IPS DF 19.7 (cell line): ENCODE measurements around the gene PLEKHM2.

Experiments
- DNase-seq: peaks from one replicate; pipeline ENCODE4 v3.0.0-alpha.2; 2013; ENCODE audit warnings: low read depth, low spot score

Gene PLEKHM2

GRCh38 chr1:15724949-15725880, 41.1 kb downstream of the PLEKHM2 start:
- no peak for DNase-seq

GRCh38 chr1:15726508-15726907, 42.4 kb downstream of the PLEKHM2 start:
- DNase-seq, result no peak

DNA sequence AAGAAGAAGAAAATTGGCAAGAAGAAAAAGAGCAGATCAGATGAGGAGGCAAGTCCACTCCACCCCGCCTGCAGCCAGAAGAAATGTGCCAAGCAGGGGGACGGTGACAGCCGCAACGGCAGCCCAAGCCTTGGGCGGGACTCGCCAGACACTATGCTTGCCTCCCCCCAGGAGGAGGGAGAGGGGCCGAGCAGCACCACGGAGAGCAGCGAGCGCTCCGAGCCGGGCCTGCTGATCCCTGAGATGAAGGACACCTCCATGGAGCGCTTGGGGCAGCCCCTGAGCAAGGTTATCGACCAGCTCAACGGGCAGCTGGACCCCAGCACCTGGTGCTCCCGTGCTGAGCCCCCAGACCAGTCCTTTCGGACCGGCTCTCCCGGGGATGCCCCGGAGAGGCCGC, 42.9 kb downstream of the PLEKHM2 start:
- no peak for DNase-seq

- DNase-seq, result no peak
Observed at GRCh38 chr1:15727424-15727823, 43.3 kb downstream of the PLEKHM2 start.

GRCh38 chr1:15727866-15728534, 43.9 kb downstream of the PLEKHM2 start:
- no peak for DNase-seq

GRCh38 chr1:15728937-15729657, 45.0 kb downstream of the PLEKHM2 start:
- DNase-seq, result no peak

DNA sequence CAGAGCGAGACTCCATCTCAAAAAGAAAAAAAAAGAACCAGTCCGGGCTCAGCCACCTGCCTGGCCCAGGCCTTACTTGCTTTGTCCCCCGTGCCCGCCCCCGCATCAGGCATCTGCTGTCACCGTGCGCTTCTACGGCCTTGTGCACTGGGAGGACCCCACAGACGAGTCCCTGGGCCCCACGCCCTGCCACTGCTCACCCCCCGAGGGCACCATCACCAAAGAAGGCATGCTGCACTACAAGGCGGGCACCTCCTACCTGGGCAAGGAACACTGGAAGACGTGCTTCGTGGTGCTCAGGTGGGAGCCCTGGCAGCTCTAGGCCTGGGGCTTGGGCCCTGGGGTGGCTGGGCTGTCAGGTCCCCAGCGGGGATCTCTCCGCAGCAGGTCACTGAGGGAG, 46.3 kb downstream of the PLEKHM2 start:
- no peak for DNase-seq

DNA sequence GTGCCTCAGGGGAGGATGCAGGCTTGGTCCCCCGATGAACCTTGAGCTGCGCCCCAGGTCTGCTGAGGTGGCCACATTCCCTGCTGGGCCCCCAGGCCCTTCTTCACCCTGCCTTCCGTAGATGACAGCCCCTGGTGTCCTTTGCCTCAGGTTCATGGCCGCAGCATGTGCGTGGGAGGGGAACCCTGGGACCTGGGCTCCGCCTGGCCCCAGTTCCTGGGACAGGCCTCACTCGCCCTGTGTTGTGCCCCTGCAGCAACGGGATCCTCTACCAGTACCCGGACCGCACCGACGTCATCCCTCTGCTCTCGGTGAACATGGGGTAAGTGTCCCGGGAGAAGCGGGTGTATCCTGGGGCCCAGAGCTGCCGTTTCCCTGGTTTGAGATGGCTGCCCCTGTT, 46.8 kb downstream of the PLEKHM2 start:
- DNase-seq, result no peak

DNA sequence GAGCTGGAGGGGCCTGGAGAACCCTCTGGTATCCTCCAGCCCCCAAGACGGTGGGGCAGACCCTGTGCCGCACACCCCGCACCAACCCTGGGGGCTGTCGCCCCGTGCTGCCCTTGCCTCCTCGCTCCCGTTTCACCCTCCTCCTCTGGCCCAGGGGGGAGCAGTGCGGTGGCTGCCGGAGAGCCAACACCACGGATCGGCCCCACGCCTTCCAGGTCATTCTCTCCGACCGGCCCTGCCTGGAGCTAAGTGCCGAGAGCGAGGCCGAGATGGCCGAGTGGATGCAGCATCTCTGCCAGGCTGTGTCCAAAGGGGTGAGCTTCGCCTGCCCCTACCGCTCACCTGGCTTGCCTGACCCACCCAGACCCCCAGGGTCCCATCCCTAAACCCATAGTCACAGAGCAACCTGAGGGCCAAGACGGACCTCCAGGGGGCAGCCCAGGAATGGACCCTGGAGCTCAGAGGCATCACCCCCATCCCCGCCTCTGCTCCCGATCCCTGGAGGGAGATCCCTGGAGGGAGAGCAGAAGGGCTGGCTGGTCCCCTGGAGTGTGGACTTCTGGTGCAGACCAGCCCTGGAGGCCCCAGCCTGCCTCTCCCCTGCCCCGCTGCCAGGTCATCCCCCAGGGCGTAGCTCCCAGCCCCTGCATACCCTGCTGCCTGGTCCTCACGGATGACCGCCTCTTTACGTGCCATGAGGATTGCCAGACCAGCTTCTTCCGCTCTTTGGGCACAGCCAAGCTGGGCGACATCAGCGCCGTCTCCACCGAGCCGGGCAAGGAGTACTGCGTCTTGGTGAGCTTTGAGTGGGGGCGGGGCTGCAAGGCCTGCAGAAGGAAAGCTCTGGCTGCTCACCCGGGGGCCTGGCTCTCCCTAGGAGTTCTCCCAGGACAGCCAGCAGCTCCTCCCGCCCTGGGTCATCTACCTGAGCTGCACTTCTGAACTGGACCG, 47.9 kb downstream of the PLEKHM2 start:
- DNase-seq, result no peak

GRCh38 chr1:15732686-15733081, 48.6 kb downstream of the PLEKHM2 start:
- no peak for DNase-seq

DNA sequence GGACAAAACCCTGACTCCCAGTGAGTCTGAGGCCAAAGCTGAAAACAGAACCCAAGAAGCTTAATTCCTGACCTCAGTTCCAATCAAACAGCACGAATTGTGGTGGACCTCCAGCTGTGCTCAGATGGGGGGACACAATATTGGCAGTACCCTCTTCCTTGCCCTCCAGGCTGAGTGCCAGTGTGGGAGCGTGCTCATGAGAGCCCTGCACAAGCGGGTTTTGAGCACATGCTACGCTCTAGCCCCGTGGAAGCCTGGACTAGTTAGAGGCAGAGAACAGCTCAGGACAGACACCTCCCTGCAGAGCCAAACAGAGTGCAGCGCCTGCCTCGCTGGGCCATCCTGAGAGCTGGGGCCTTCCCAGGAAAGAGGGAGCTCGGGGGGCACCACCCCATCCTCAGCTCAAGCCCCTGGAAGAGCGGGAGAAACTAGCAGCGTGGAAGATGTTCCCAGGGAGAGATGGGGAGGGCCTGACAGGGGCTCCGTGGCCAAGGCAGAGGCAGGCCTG, 49.2 kb downstream of the PLEKHM2 start:
- DNase-seq, result no peak

GRCh38 chr1:15733726-15734226, 49.7 kb downstream of the PLEKHM2 start:
- DNase-seq, result no peak

DNA sequence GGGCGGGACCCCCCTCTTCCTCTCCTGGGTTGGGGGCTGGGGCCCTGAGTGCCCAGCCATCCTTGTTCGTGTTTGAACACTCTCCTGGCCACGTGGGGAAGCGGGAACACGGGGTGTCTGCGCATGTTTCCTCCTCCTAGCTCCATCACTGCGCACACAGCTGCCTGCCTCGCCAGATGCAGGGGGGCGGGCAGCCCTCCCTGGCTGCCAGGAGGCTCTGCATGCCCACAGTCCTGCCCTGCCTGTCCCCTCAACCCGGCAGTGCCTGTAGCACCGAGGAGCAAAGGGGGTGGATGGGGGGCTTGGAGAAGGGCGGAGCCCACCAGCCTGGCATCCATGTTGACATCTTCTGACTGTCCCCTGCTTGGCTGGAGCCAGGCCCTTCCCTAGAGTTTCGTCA, 50.2 kb downstream of the PLEKHM2 start:
- no peak for DNase-seq

- DNase-seq, result no peak
Observed at GRCh38 chr1:15734901-15735300, 50.8 kb downstream of the PLEKHM2 start.

DNA sequence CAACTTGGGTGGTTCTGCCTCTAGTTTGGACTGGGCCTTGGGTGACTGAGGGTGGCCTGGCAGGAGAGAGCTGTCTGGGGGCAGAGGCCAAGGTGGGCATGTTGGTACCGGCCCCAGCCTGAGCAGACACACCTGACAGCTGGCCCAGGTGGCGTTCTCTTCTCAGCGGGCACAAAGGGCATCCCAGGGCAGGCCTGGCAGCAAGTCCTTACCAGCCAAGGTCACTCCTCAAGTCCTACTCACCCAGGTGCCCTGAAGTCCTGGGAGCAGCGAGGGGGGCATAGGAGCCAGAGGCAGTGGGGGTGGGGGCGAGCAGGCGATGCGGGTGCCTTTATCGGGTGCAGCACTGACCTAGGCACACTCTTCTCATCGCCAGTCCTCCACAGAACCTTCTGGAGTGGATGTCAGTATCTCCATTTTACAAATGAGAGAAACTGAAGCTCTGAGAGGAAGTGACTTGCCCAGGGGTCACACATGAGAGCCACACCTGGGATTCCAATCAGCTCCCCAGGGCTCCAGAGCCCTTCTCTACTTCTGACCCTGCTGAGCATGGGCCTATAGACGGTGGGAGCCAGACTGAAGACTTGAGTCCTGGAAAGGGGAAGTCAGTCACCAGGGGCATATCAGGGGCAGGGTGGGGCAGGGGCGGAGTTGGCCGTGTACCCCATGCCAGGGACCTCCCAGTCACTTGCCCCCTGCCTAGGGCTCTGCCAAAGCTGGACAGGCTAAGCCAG, 51.4 kb downstream of the PLEKHM2 start:
- DNase-seq, result no peak

- no peak for DNase-seq
Observed at GRCh38 chr1:15736038-15736891, 52.1 kb downstream of the PLEKHM2 start, which contains the start of gene SLC25A34. Gene SLC25A34 (plus strand): TSS chr1:15736258. CDS start chr1:15736486, 228 bp downstream.

DNA sequence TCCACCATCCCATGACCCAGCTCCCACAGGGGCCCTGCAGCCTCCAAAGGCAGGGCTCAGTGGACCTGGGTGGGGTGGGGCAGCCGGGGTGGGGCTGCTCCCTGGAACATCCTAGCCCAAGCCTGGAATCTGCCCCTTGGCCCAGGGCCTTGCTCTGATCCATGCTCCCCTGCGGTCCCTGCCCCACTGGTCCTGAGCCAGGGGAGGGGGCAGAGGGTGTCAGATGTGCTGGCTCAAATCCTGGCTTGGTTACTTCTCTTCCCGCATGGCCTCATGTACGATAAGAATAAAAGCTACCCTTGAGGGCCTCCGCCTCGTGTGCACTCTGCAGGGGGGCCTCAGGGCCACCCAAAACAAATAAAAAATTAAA, 52.8 kb downstream of the PLEKHM2 start:
- no peak for DNase-seq

- no peak for DNase-seq
Observed at GRCh38 chr1:15737324-15738319, 53.5 kb downstream of the PLEKHM2 start.
